HG03108 (cell line): ENCODE measurements around the gene DHX29.

Experiments used
- ATAC-seq: cut with Tn5 transposase; IDR thresholded peaks from one replicate; pipeline ENCODE4 v1.9.1; 2021; ENCODE audit warnings: moderate library complexity; ENCODE audit not compliant: unreplicated experiment

DHX29 gene

DNA sequence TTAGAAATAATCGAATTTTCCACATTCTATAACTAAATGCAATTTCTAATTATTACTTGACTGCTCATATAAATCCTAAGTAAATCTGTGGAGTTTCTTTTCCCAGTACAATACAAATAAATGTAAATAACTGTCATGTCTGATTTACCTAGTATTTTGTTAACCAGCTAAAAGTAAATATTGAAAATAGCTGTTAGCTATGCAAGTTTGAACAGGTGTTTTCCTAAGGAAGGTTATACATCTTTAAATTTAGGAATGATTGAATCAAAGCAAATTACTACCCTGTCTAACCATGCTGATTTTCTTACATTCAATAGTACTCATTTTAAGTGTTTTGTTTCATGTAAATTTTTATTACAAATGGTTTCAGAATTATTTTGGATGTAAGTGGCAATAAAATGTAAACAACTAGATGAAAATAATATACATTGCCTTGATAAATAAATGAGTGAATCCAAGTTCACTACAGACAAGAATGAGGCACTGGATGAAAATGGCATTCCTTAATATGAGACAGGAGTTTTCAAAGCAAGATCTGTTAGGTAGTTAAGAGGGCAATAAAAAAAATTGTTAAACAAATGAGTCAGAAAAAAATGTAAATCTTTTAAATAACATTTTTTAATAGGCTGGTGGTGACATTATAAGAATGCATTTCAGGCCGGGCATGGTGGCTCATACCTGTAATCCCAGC, 96.2 kb downstream of the DHX29 start:
- ATAC-seq = no peak
